ENCODE data around the gene CD226. TPM values are rescaled to one million over a fixed set of nuclear protein-coding genes. Genes with fewer than 3 reads are reported as not detected.

Gene CD226
- polyA plus RNA-seq, 2 donors: 0.10 to 0.15 TPM

- Histone ChIP-seq H3K9me3 (ENCODE audit: control insufficient read depth in 2 of 2, insufficient read depth in 1 of 2, low read depth in 1 of 2, low read length in 1 of 2) (peaks cover 0 to 2% of the 10 kb centered on the region in 2 donors), H3K4me1 (ENCODE audit: control insufficient read depth in 2 of 2, insufficient read depth in 2 of 2, low read length in 1 of 2) (no peaks in the 10 kb centered on the region), H3K27ac (ENCODE audit: low read depth in 2 of 2, low read length in 1 of 2) (no peak overlapping the region), H3K36me3 (ENCODE audit: control insufficient read depth in 2 of 2, insufficient read depth in 2 of 2, low read length in 1 of 2) (no peaks in the 10 kb centered on the region), H3K4me3 (ENCODE audit: low read depth in 1 of 2, low read length in 2 of 2) (no peak overlapping the region), H3K27me3 (ENCODE audit: control insufficient read depth in 1 of 2, insufficient read depth in 2 of 2, low read length in 2 of 2) (no peaks in the 10 kb centered on the region)
- WGBS, 2 donors: 85 to 87% methylated on average over 19 of the region's 19 CpGs
Measured at GRCh38 chr18:69895066-69896047, 52.3 kb downstream of the CD226 start.

GRCh38 chr18:69894467-69894866 is 53.2 kb downstream of the CD226 start:
- Histone ChIP-seq H3K36me3 (ENCODE audit: control insufficient read depth in 2 of 2, insufficient read depth in 2 of 2, low read length in 1 of 2) (no peaks in the 10 kb centered on the region), H3K4me1 (ENCODE audit: control insufficient read depth in 2 of 2, insufficient read depth in 2 of 2, low read length in 1 of 2) (no peaks in the 10 kb centered on the region), H3K27me3 (ENCODE audit: control insufficient read depth in 1 of 2, insufficient read depth in 2 of 2, low read length in 2 of 2) (no peaks in the 10 kb centered on the region), H3K4me3 (ENCODE audit: low read depth in 1 of 2, low read length in 2 of 2) (no peak overlapping the region), H3K9me3 (ENCODE audit: control insufficient read depth in 2 of 2, insufficient read depth in 1 of 2, low read depth in 1 of 2, low read length in 1 of 2) (peaks cover 0 to 2% of the 10 kb centered on the region in 2 donors), H3K27ac (ENCODE audit: low read depth in 2 of 2, low read length in 1 of 2) (no peak overlapping the region)
- 95 to 96% methylated on average over 2 of the region's 2 CpGs for WGBS, 2 donors

GRCh38 chr18:69890558-69890957 is 57.1 kb downstream of the CD226 start:
- Histone ChIP-seq H3K9me3 (ENCODE audit: control insufficient read depth in 2 of 2, insufficient read depth in 1 of 2, low read depth in 1 of 2, low read length in 1 of 2) (no peaks in the 10 kb centered on the region), H3K27ac (ENCODE audit: low read depth in 2 of 2, low read length in 1 of 2) (no peak overlapping the region), H3K4me3 (ENCODE audit: low read depth in 1 of 2, low read length in 2 of 2) (no peak overlapping the region), H3K4me1 (ENCODE audit: control insufficient read depth in 2 of 2, insufficient read depth in 2 of 2, low read length in 1 of 2) (no peaks in the 10 kb centered on the region), H3K36me3 (ENCODE audit: control insufficient read depth in 2 of 2, insufficient read depth in 2 of 2, low read length in 1 of 2) (no peaks in the 10 kb centered on the region), H3K27me3 (ENCODE audit: control insufficient read depth in 1 of 2, insufficient read depth in 2 of 2, low read length in 2 of 2) (no peaks in the 10 kb centered on the region)
- 77 to 80% methylated on average over 1 of the region's 1 CpG for WGBS, 2 donors

- Histone ChIP-seq H3K4me1 (ENCODE audit: control insufficient read depth in 2 of 2, insufficient read depth in 2 of 2, low read length in 1 of 2) (no peaks in the 10 kb centered on the region), H3K9me3 (ENCODE audit: control insufficient read depth in 2 of 2, insufficient read depth in 1 of 2, low read depth in 1 of 2, low read length in 1 of 2) (no peaks in the 10 kb centered on the region), H3K4me3 (ENCODE audit: low read depth in 1 of 2, low read length in 2 of 2) (no peak overlapping the region), H3K36me3 (ENCODE audit: control insufficient read depth in 2 of 2, insufficient read depth in 2 of 2, low read length in 1 of 2) (no peaks in the 10 kb centered on the region), H3K27ac (ENCODE audit: low read depth in 2 of 2, low read length in 1 of 2) (no peak overlapping the region), H3K27me3 (ENCODE audit: control insufficient read depth in 1 of 2, insufficient read depth in 2 of 2, low read length in 2 of 2) (no peaks in the 10 kb centered on the region)
- WGBS, 2 donors: 85 to 88% methylated on average over 4 of the region's 4 CpGs
Measured at GRCh38 chr18:69889009-69889408, 58.7 kb downstream of the CD226 start.

- H3K36me3 ChIP-seq (ENCODE audit: control insufficient read depth in 2 of 2, insufficient read depth in 2 of 2, low read length in 1 of 2): no peaks in the 10 kb centered on the region
- H3K27ac ChIP-seq (ENCODE audit: low read depth in 2 of 2, low read length in 1 of 2): no peak overlapping the region
- H3K9me3 ChIP-seq (ENCODE audit: control insufficient read depth in 2 of 2, insufficient read depth in 1 of 2, low read depth in 1 of 2, low read length in 1 of 2): no peaks in the 10 kb centered on the region
- H3K4me1 ChIP-seq (ENCODE audit: control insufficient read depth in 2 of 2, insufficient read depth in 2 of 2, low read length in 1 of 2): no peaks in the 10 kb centered on the region
- H3K27me3 ChIP-seq (ENCODE audit: control insufficient read depth in 1 of 2, insufficient read depth in 2 of 2, low read length in 2 of 2): no peaks in the 10 kb centered on the region
- H3K4me3 ChIP-seq (ENCODE audit: low read depth in 1 of 2, low read length in 2 of 2): no peak overlapping the region
- 86 to 92% methylated on average over 2 of the region's 2 CpGs for WGBS, 2 donors
Measured at GRCh38 chr18:69887256-69887655, 60.4 kb downstream of the CD226 start.

GRCh38 chr18:69885841-69886531 is 61.7 kb downstream of the CD226 start:
- Histone ChIP-seq H3K4me1 (ENCODE audit: control insufficient read depth in 2 of 2, insufficient read depth in 2 of 2, low read length in 1 of 2) (no peaks in the 10 kb centered on the region), H3K9me3 (ENCODE audit: control insufficient read depth in 2 of 2, insufficient read depth in 1 of 2, low read depth in 1 of 2, low read length in 1 of 2) (no peaks in the 10 kb centered on the region), H3K27ac (ENCODE audit: low read depth in 2 of 2, low read length in 1 of 2) (no peak overlapping the region), H3K4me3 (ENCODE audit: low read depth in 1 of 2, low read length in 2 of 2) (no peak overlapping the region), H3K27me3 (ENCODE audit: control insufficient read depth in 1 of 2, insufficient read depth in 2 of 2, low read length in 2 of 2) (no peaks in the 10 kb centered on the region), H3K36me3 (ENCODE audit: control insufficient read depth in 2 of 2, insufficient read depth in 2 of 2, low read length in 1 of 2) (no peaks in the 10 kb centered on the region)
- WGBS, 2 donors: 68 to 82% methylated on average over 20 of the region's 20 CpGs

- Histone ChIP-seq H3K4me3 (ENCODE audit: low read depth in 1 of 2, low read length in 2 of 2) (no peak overlapping the region), H3K27ac (ENCODE audit: low read depth in 2 of 2, low read length in 1 of 2) (no peak overlapping the region)
- WGBS, 2 donors: 90 to 91% methylated on average over 4 of the region's 4 CpGs
Measured at GRCh38 chr18:69885355-69885754, 62.3 kb downstream of the CD226 start.

GRCh38 chr18:69883781-69884180 is 63.9 kb downstream of the CD226 start:
- H3K27me3 ChIP-seq (ENCODE audit: control insufficient read depth in 1 of 2, insufficient read depth in 2 of 2, low read length in 2 of 2): no peaks in the 10 kb centered on the region
- H3K36me3 ChIP-seq (ENCODE audit: control insufficient read depth in 2 of 2, insufficient read depth in 2 of 2, low read length in 1 of 2): no peaks in the 10 kb centered on the region
- no peaks in the 10 kb centered on the region for H3K9me3 ChIP-seq (ENCODE audit: control insufficient read depth in 2 of 2, insufficient read depth in 1 of 2, low read depth in 1 of 2, low read length in 1 of 2)
- no peaks in the 10 kb centered on the region for H3K4me1 ChIP-seq (ENCODE audit: control insufficient read depth in 2 of 2, insufficient read depth in 2 of 2, low read length in 1 of 2)
- no peak overlapping the region for H3K4me3 ChIP-seq (ENCODE audit: low read depth in 1 of 2, low read length in 2 of 2)
- no peak overlapping the region for H3K27ac ChIP-seq (ENCODE audit: low read depth in 2 of 2, low read length in 1 of 2)
- WGBS, 2 donors: 40 to 42% methylated on average over 3 of the region's 3 CpGs

More at GRCh38 chr18:69885355-69885754, 62.3 kb downstream of the CD226 start:
- no peaks in the 10 kb centered on the region for H3K4me1 ChIP-seq (ENCODE audit: control insufficient read depth in 2 of 2, insufficient read depth in 2 of 2, low read length in 1 of 2)
- no peaks in the 10 kb centered on the region for H3K27me3 ChIP-seq (ENCODE audit: control insufficient read depth in 1 of 2, insufficient read depth in 2 of 2, low read length in 2 of 2)
- H3K36me3 ChIP-seq (ENCODE audit: control insufficient read depth in 2 of 2, insufficient read depth in 2 of 2, low read length in 1 of 2): no peaks in the 10 kb centered on the region
- H3K9me3 ChIP-seq (ENCODE audit: control insufficient read depth in 2 of 2, insufficient read depth in 1 of 2, low read depth in 1 of 2, low read length in 1 of 2): no peaks in the 10 kb centered on the region

- Histone ChIP-seq H3K4me3 (ENCODE audit: low read depth in 1 of 2, low read length in 2 of 2) (no peak overlapping the region), H3K27me3 (ENCODE audit: control insufficient read depth in 1 of 2, insufficient read depth in 2 of 2, low read length in 2 of 2) (no peaks in the 10 kb centered on the region), H3K36me3 (ENCODE audit: control insufficient read depth in 2 of 2, insufficient read depth in 2 of 2, low read length in 1 of 2) (no peaks in the 10 kb centered on the region), H3K9me3 (ENCODE audit: control insufficient read depth in 2 of 2, insufficient read depth in 1 of 2, low read depth in 1 of 2, low read length in 1 of 2) (no peaks in the 10 kb centered on the region), H3K27ac (ENCODE audit: low read depth in 2 of 2, low read length in 1 of 2) (no peak overlapping the region), H3K4me1 (ENCODE audit: control insufficient read depth in 2 of 2, insufficient read depth in 2 of 2, low read length in 1 of 2) (no peaks in the 10 kb centered on the region)
- WGBS, 2 donors: 82 to 88% methylated on average over 6 of the region's 6 CpGs
Measured at GRCh38 chr18:69882965-69883668, 64.6 kb downstream of the CD226 start.
